Smooth muscle cell of the brain vasculature (primary cell): ENCODE measurements around the gene DARS1.
"Not testable (repeated sequence)": the region's sequence is repeated elsewhere in the genome, so short reads cannot be mapped to it uniquely, and the experiment has no call there.

Experiments
- DNase-seq: peaks from one replicate; pipeline ENCODE4 v3.0.0-alpha.2; 2012; ENCODE audit warnings: low read depth, low spot score

The DARS1 gene

GRCh38 chr2:135984199-135985017 is 1.0 kb downstream of the DARS1 start:
- no peak for DNase-seq

GRCh38 chr2:135980434-135981079 is 4.9 kb downstream of the DARS1 start:
- no peak for DNase-seq

GRCh38 chr2:135975702-135976101 is 9.7 kb downstream of the DARS1 start:
- DNase-seq: no peak

- no peak for DNase-seq
Measured at GRCh38 chr2:135974036-135974435, 11.4 kb downstream of the DARS1 start.

GRCh38 chr2:135969655-135970387 is 15.6 kb downstream of the DARS1 start:
- no peak for DNase-seq

GRCh38 chr2:135965756-135966155 is 19.7 kb downstream of the DARS1 start:
- DNase-seq: no peak

GRCh38 chr2:135964404-135964803 is 21.0 kb downstream of the DARS1 start:
- not testable (repeated sequence) for DNase-seq

GRCh38 chr2:135963841-135964240 is 21.6 kb downstream of the DARS1 start:
- DNase-seq: no peak

- no peak for DNase-seq
Measured at GRCh38 chr2:135962366-135963123, 22.9 kb downstream of the DARS1 start.

- DNase-seq: no peak
Measured at GRCh38 chr2:135960656-135961551, 24.5 kb downstream of the DARS1 start.

- no peak for DNase-seq
Measured at GRCh38 chr2:135960150-135960549, 25.3 kb downstream of the DARS1 start.

- not testable (repeated sequence) for DNase-seq
Measured at GRCh38 chr2:135958927-135959326, 26.5 kb downstream of the DARS1 start.

GRCh38 chr2:135954020-135954601 is 31.3 kb downstream of the DARS1 start:
- no peak for DNase-seq

- DNase-seq: no peak
Measured at GRCh38 chr2:135952891-135953290, 32.5 kb downstream of the DARS1 start.

- DNase-seq: no peak
Measured at GRCh38 chr2:135951041-135951583, 34.3 kb downstream of the DARS1 start.

GRCh38 chr2:135949451-135950234 is 35.8 kb downstream of the DARS1 start:
- no peak for DNase-seq

- no peak for DNase-seq
Measured at GRCh38 chr2:135948642-135949355, 36.6 kb downstream of the DARS1 start.

GRCh38 chr2:135948141-135948540 is 37.3 kb downstream of the DARS1 start:
- no peak for DNase-seq

GRCh38 chr2:135947483-135947882 is 37.9 kb downstream of the DARS1 start:
- no peak for DNase-seq
